Activated gamma-delta T cell (primary cell): ENCODE results near the gene ZBTB1.
"Not testable (repeated sequence)": the region's sequence is repeated elsewhere in the genome, so short reads cannot be mapped to it uniquely, and the experiment has no call there.

ENCODE experiments used
- DNase-seq: peaks from one replicate; lab custom pipeline; 2025; lab: John Stamatoyannopoulos, UW

ZBTB1 gene

GRCh38 chr14:64500088-64500487, 4.5 kb upstream of the ZBTB1 start:
- DNase-seq, result no peak

DNA sequence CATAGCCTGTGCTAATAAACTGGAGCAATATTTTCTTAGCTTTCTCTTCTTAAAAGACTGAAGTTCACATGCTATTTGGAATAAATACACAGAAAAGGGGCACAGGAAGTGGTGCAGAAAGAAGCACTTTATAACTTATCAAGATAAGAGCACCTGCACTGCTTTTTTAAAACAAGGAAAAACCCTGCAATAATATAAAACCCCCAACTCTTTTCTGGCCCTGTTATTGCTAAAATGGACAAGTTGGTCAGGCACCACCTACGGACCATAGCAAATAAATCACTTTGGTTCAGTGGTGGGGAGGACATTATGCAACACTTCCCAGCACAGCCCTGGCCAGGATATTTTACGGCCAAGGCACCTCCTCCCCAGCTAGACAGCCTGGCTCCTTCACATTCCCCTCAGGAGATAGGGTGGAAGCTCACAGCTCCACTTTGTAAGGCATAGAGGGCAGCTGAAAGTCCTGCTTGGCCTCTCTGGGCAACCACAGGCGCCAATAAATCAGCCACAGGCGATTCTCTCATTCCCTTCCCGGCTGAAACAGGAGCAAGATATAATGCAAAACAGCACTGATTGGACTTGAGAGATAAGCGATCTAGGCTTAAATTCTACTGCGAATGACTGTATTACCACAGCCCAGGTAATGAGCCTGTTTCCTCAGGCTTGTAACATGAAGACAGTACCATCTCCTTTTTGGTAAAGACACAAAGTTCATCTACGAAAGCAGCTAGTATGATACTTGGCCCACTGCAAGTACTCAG, 3.0 kb upstream of the ZBTB1 start:
- DNase-seq, result no peak

DNA sequence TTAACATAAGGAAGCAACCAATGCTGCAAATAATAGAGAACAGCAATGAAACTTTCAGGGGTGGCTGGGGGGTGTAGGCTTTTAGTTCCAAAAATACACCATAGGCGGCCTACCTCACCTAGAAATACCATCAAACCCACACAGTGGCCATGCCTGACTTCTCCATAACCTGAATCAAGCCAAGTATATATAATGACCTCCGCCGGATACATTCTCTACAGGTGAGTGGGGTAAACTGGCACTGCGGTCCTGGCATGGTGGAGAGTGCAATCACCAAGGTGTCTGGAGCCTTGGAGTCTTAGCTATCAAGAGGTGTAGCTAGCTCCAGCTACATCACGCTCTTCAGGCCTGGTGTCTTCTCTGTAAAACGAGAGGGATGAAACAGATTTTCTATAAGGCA, 2.1 kb upstream of the ZBTB1 start:
- DNase-seq, result no peak

GRCh38 chr14:64502887-64503433, 1.6 kb upstream of the ZBTB1 start:
- no peak for DNase-seq

GRCh38 chr14:64503434-64504309, 898 bp upstream of the ZBTB1 start, which contains the start of gene ZBTB25:
ZBTB25 (minus strand) TSS chr14:64503838; CDS start chr14:64490533, 13,305 bp downstream.
- DNase-seq, result peak; percentile 98

GRCh38 chr14:64504897-64505794, 576 bp downstream of the ZBTB1 start:
- DNase-seq, result peak; percentile 69

DNA sequence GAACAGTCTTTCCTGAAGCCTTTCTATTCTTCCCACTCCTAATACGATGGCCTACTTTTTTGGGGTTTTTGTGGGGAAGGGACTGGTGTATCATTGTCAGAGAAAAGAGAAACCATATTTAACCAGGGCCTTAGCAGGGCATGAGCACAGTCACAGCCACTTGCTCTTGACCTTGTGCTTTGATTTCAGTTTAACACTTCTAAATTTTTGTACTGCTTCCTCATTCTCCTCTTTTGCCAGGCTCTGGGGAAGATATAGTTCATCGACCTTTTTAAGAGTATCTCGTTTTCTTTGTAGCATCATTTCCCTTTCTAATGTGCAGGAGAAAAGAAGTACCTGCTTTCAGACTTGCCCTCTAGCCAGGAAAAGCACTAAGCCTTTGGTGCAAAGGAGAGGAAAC, 2.2 kb downstream of the ZBTB1 start:
- no peak for DNase-seq

GRCh38 chr14:64507376-64508156, 3.0 kb downstream of the ZBTB1 start:
- no peak for DNase-seq

- no peak for DNase-seq
These were observed 3.7 kb downstream of the ZBTB1 start for GRCh38 chr14:64508215-64508776.

DNA sequence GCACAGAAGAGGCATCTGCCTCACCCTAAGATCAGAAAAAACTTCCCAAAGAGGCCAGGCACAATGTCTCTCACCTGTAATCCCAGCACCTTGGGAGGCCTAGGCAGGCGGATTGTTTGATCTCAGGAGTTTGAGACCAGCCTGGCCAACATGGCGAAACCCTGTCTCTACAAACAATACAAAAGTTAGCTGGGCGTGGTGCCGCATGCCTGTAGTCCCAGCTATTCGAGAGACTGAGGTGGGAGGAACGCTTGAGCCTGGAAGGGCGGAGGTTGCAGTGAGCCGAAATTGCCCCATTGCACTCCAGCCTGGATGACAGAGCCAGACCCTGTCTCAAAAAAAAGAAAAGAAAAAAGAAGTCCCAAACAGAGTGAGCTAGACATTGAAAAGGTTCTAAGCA, 4.5 kb downstream of the ZBTB1 start:
- DNase-seq, result no peak

GRCh38 chr14:64510825-64511671, 6.5 kb downstream of the ZBTB1 start:
- no peak for DNase-seq

DNA sequence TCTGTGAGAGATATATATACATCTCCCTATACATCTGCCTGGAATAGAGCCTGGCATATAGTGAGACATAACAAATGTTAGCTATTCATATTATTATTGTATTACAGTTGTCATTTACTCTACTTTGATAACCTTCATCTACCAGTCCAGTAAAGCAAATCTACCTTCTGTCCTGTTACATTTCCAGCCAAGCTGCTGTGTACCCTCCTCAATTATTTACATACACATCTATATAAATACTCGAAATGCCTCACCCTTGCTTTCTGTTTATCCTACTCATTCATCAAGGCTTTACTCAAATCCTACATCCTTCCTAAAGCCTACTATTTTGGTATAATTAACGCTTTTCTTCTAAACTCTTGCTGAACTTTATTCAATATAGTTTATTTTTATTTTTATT, 8.7 kb downstream of the ZBTB1 start:
- no peak for DNase-seq

- DNase-seq, result no peak
These were observed 10.5 kb downstream of the ZBTB1 start for GRCh38 chr14:64515053-64515452.

DNA sequence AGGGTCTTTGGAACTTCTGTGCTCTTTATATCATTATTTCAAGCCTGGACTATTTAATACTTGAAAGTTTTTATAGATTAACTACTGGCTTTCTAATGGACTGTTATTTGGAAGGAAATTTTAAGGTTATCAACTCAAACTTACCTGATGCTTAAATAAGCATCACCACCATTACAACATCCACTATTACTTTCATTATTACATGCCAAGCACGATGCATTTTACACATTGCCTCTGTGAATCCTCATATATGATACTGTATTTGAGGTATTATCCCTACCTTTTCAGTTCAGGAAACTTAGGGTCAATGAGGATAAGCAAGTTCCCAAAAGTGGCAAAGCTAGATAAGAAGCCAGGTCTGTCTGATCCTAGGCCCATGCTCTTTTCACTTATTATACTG, 12.4 kb downstream of the ZBTB1 start:
- DNase-seq, result no peak

DNA sequence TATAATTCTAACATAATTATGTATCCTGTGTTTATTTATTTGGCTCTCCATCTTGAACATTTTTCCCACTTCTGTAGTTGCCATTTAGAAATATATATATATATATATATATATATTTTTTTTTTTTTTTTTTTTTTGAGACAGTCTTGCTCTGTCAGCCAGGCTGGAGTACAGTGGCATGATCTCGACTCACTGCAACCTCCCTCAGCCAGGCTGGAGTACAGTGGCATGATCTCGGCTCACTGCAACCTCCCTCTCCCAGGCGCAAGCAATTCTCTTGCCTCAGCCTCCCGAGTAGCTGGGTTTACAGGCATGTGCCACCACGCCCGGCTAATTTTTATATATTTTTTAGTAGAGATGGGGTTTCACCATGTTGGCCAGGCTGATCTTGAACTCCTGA, 13.1 kb downstream of the ZBTB1 start:
- DNase-seq, result not testable (repeated sequence)

DNA sequence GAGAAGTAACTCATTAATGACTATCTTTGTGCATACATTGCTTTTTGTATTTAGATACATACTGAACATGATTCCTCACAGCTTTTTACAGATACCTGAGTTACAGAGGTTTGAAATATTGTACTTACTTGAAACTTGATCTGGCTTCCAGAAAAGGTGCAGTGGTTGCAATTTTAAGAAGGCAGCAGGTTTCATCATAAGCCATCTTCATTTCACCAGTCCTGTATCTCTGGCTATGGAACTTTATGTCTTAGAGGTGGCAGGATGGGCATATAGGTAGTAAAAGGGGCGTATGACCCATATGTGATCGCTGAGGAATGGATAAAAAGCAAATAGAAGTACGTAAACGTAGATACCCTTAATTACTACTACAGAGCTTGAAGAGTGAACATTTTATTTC, 13.7 kb downstream of the ZBTB1 start:
- no peak for DNase-seq

GRCh38 chr14:64520699-64521098, 16.1 kb downstream of the ZBTB1 start:
- no peak for DNase-seq

GRCh38 chr14:64522591-64523355, 18.2 kb downstream of the ZBTB1 start:
- DNase-seq, result no peak

GRCh38 chr14:64525354-64525753, 20.8 kb downstream of the ZBTB1 start:
- DNase-seq, result no peak
